IMR-90 (cell line): ENCODE measurements around the gene ASAP2. TPM values are rescaled to one million over a fixed set of nuclear protein-coding genes. Genes with fewer than 3 reads are reported as not detected.

Experiments
- ATAC-seq: fragments of 200-7000 bp; cut with Tn5 transposase; 2 replicates; pipeline ENCODE4 v1.9.1; 2020; ENCODE audit warnings: low read depth, mild to moderate bottlenecking, moderate library complexity
- BruUV-seq: library from RNA; stranded (reverse); fragments of 400-500 nt; replicated peaks from 2 replicates; lab custom pipeline; 2021; lab: Mats Ljungman, UMichigan
- CTCF ChIA-PET: fragments of 300-600 bp; formaldehyde crosslinking; extraction: SDS; loops from one replicate; lab custom pipeline; 2021; ENCODE audit warnings: antibody characterized with exemption; lab: Yijun Ruan, JAX
- POLR2A ChIA-PET: fragments of 300-600 bp; sonication (Branson Sonifier 250); formaldehyde crosslinking; loops from one replicate; lab custom pipeline; 2022; ENCODE audit warnings: antibody characterized with exemption; ENCODE audit not compliant: unreplicated experiment; lab: Charles Lee
- DNase-seq: peaks from one replicate; pipeline ENCODE4 v3.0.0; 2013
- H2AFZ ChIP-seq: replicated peaks from 2 replicates; pipeline ENCODE3; 2013; ENCODE audit warnings: low read length, mild to moderate bottlenecking; ENCODE audit not compliant: poor library complexity
- H2AK5ac ChIP-seq: 2 replicates; pipeline ENCODE4 v1.6.1; 2013; ENCODE audit warnings: low read depth, low read length, inconsistent platforms
- H2AK9ac ChIP-seq: replicated peaks from 2 replicates; pipeline ENCODE3; 2013; ENCODE audit warnings: mild to moderate bottlenecking, low read depth, low read length, moderate library complexity; ENCODE audit not compliant: poor library complexity
- H2BK120ac ChIP-seq: 2 replicates; pipeline ENCODE4 v1.6.1; 2013; ENCODE audit warnings: low read depth, low read length, inconsistent platforms
- H2BK15ac ChIP-seq: 3 replicates; pipeline ENCODE4 v1.6.1; 2013; ENCODE audit warnings: low read depth, low read length, inconsistent platforms
- H2BK20ac ChIP-seq: 2 replicates; pipeline ENCODE4 v1.6.1; 2013; ENCODE audit warnings: low read depth, mild to moderate bottlenecking, inconsistent platforms, low read length, moderate library complexity
- H2BK5ac ChIP-seq: 2 replicates; pipeline ENCODE4 v1.6.1; 2013; ENCODE audit warnings: mild to moderate bottlenecking, low read depth, low read length, inconsistent platforms; ENCODE audit not compliant: poor library complexity, severe bottlenecking
- H3K14ac ChIP-seq: replicated peaks from 2 replicates; pipeline ENCODE4 v1.6.1; 2013; ENCODE audit warnings: low read depth, low read length, inconsistent platforms
- H3K18ac ChIP-seq: 2 replicates; pipeline ENCODE4 v1.6.1; 2013; ENCODE audit warnings: low read depth, low read length, control low read depth
- H3K23ac ChIP-seq: 2 replicates; pipeline ENCODE4 v1.6.1; 2013; ENCODE audit warnings: low read depth, low read length, inconsistent platforms
- H3K27ac ChIP-seq: 2 replicates; pipeline ENCODE4 v1.5.1; 2013; ENCODE audit warnings: mild to moderate bottlenecking, control low read depth, low read length; ENCODE audit not compliant: insufficient read depth
- H3K27me3 ChIP-seq: 2 replicates; pipeline ENCODE4 v1.6.1; 2013; ENCODE audit warnings: low read length; ENCODE audit not compliant: control insufficient read depth, insufficient read depth
- H3K36me3 ChIP-seq: 2 replicates; pipeline ENCODE4 v1.6.1; 2013; ENCODE audit warnings: low read length, mixed read lengths; ENCODE audit not compliant: control insufficient read depth, insufficient read depth
- H3K4ac ChIP-seq: 2 replicates; pipeline ENCODE4 v1.6.1; 2013; ENCODE audit warnings: low read depth, low read length, inconsistent platforms
- H3K4me1 ChIP-seq: 2 replicates; pipeline ENCODE4 v1.6.1; 2013; ENCODE audit warnings: low read length, mixed read lengths; ENCODE audit not compliant: control insufficient read depth, insufficient read depth
- H3K4me2 ChIP-seq: 2 replicates; pipeline ENCODE4 v1.6.1; 2013; ENCODE audit warnings: low read depth, mild to moderate bottlenecking, control low read depth, low read length, moderate library complexity
- H3K4me3 ChIP-seq: 2 replicates; pipeline ENCODE4 v1.5.1; 2013; ENCODE audit warnings: low read depth, mild to moderate bottlenecking, control low read depth, low read length, moderate library complexity; ENCODE audit not compliant: insufficient read depth
- H3K56ac ChIP-seq: 2 replicates; pipeline ENCODE4 v1.6.1; 2013; ENCODE audit warnings: low read length, inconsistent platforms; ENCODE audit not compliant: insufficient read depth; ENCODE audit errors: extremely low read depth
- H3K79me1 ChIP-seq, 2 experiments: 2 replicates each; pipeline ENCODE4 v1.6.1; 2013; ENCODE audit warnings: low read length in 2 of 2, inconsistent platforms in 1 of 2, low read depth in 1 of 2
- H3K9ac ChIP-seq: 2 replicates; pipeline ENCODE4 v1.6.1; 2013; ENCODE audit warnings: low read depth, low read length, control low read depth
- H3K9me1 ChIP-seq: 2 replicates; pipeline ENCODE4 v1.6.1; 2013; ENCODE audit warnings: low read length, inconsistent platforms; ENCODE audit not compliant: insufficient read depth
- H3K9me3 ChIP-seq: 2 replicates; pipeline ENCODE4 v1.6.1; 2013; ENCODE audit warnings: low read length; ENCODE audit not compliant: control insufficient read depth, insufficient read depth
- H4K20me1 ChIP-seq: 2 replicates; pipeline ENCODE4 v1.6.1; 2013; ENCODE audit warnings: low read length, inconsistent platforms; ENCODE audit not compliant: insufficient read depth
- H4K5ac ChIP-seq: 2 replicates; pipeline ENCODE4 v1.6.1; 2013; ENCODE audit warnings: mild to moderate bottlenecking, low read depth, low read length, control low read depth
- H4K8ac ChIP-seq, 2 experiments: 2 replicates each; pipeline ENCODE4 v1.6.1; 2013; ENCODE audit warnings: low read depth in 2 of 2, low read length in 2 of 2, control low read depth in 1 of 2, inconsistent platforms in 1 of 2
- H4K91ac ChIP-seq: 2 replicates; pipeline ENCODE4 v1.6.1; 2013; ENCODE audit warnings: low read depth, low read length, inconsistent platforms; ENCODE audit not compliant: insufficient read depth
- BHLHE40 ChIP-seq: fragments of 150-350 bp; IDR thresholded peaks from 2 replicates; pipeline ENCODE4 v1.6.1; 2016; ENCODE audit warnings: mild to moderate bottlenecking, low read depth, low read length
- CEBPB ChIP-seq: IDR thresholded peaks from 2 replicates; pipeline ENCODE4 v1.6.1; 2012; ENCODE audit warnings: low read depth, low read length, improper control_type of control experiment
- CHD1 ChIP-seq: IDR thresholded peaks from 2 replicates; pipeline ENCODE4 v1.6.1; 2012; ENCODE audit warnings: low read depth, low read length, improper control_type of control experiment
- CTCF ChIP-seq: conservative IDR thresholded peaks from 2 replicates; pipeline ENCODE4 v1.5.1; 2012; ENCODE audit warnings: mild to moderate bottlenecking, low read depth, low read length, improper control_type of control experiment
- ELK1 ChIP-seq: fragments of 150-350 bp; IDR thresholded peaks from 2 replicates; pipeline ENCODE4 v1.6.1; 2016; ENCODE audit warnings: low read depth, mild to moderate bottlenecking, low read length, moderate library complexity, borderline replicate concordance
- FOS ChIP-seq: fragments of 150-350 bp; IDR thresholded peaks from 2 replicates; pipeline ENCODE4 v1.6.1; 2016; ENCODE audit warnings: low read depth, low read length
- MAFK ChIP-seq: IDR thresholded peaks from 2 replicates; pipeline ENCODE4 v1.6.1; 2012; ENCODE audit warnings: low read depth, low read length, improper control_type of control experiment
- MAZ ChIP-seq: IDR thresholded peaks from 2 replicates; pipeline ENCODE4 v1.6.1; 2012; ENCODE audit warnings: low read depth, mild to moderate bottlenecking, low read length, improper control_type of control experiment, moderate library complexity, borderline replicate concordance
- MXI1 ChIP-seq: IDR thresholded peaks from 2 replicates; pipeline ENCODE4 v1.6.1; 2012; ENCODE audit warnings: low read depth, mild to moderate bottlenecking, low read length, moderate library complexity, borderline replicate concordance
- NFE2L2 ChIP-seq: fragments of 150-350 bp; IDR thresholded peaks from 2 replicates; pipeline ENCODE4 v1.6.1; 2016; ENCODE audit warnings: low read depth, mild to moderate bottlenecking, low read length
- POLR2A ChIP-seq: IDR thresholded peaks from 2 replicates; pipeline ENCODE4 v1.6.1; 2012; ENCODE audit warnings: mild to moderate bottlenecking, low read depth, low read length
- RAD21 ChIP-seq: IDR thresholded peaks from 2 replicates; pipeline ENCODE4 v1.6.1; 2012; ENCODE audit warnings: low read length, improper control_type of control experiment
- RCOR1 ChIP-seq: IDR thresholded peaks from 2 replicates; pipeline ENCODE4 v1.6.1; 2012; ENCODE audit warnings: mild to moderate bottlenecking, low read length, improper control_type of control experiment; ENCODE audit not compliant: insufficient replicate concordance
- RFX5 ChIP-seq: IDR thresholded peaks from 2 replicates; pipeline ENCODE4 v1.8.0; 2012; ENCODE audit warnings: low read depth, mild to moderate bottlenecking, low read length, moderate library complexity
- SMC3 ChIP-seq: fragments of 150-350 bp; IDR thresholded peaks from 2 replicates; pipeline ENCODE4 v1.6.1; 2016; ENCODE audit warnings: low read depth, mild to moderate bottlenecking, antibody characterized with exemption, low read length, moderate library complexity
- USF2 ChIP-seq: fragments of 150-350 bp; IDR thresholded peaks from 2 replicates; pipeline ENCODE4 v1.6.1; 2017; ENCODE audit warnings: mild to moderate bottlenecking, antibody characterized with exemption, low read length, low read depth
- WGBS, 2 experiments: methylation state at CpG; one replicate each; pipeline versions ENCODE4 v1.1.5 to v1.1.7; 2013; ENCODE audit warnings: missing lambda C conversion rate in 2 of 2; ENCODE audit not compliant: insufficient read length in 1 of 2; ENCODE audit errors: extremely low coverage in 2 of 2; 5-methylcytosine and 5-hydroxymethylcytosine counted together
- dilution Hi-C: fragments of 300-500 bp; cut with HindIII; formaldehyde crosslinking; loops from one replicate; pipeline ENCODE4 v1.14.3; 2018; ENCODE audit warnings: low sequenced_read_pairs; ENCODE audit not compliant: unreplicated experiment
- in situ Hi-C: fragments of 300-500 bp; cut with MboI; formaldehyde crosslinking; loops from 3 replicates; pipeline ENCODE4 v1.14.3; 2019; ENCODE audit warnings: low sequenced_read_pairs, inconsistent platforms, mixed read lengths
- intact Hi-C: fragments of 100-400 bp; cut with micrococcal nuclease; formaldehyde crosslinking; loops from 2 replicates; pipeline ENCODE4 v1.10.0; 2022
- polyA plus RNA-seq, 3 experiments: library from polyadenylated mRNA; depleted of rRNA; stranded (reverse); fragments of >200 nt; gene quantifications; 2 replicates each; pipeline ENCODE4 v1.2.3, GENCODE V29; 2012; ENCODE audit warnings: low replicate concordance in 1 of 3
- total RNA-seq: library from RNA; depleted of rRNA; stranded (reverse); fragments of >200 nt; gene quantifications from 2 replicates; pipeline ENCODE4 v1.2.3, GENCODE V29; 2012

The ASAP2 gene
- total and polyA plus RNA-seq, 2 of the 4 experiments (the other 2 are of a cell fraction): 19.7 to 28.1 TPM

- Histone ChIP-seq H3K27ac (no peak overlapping the region), H3K4me3 (no peak overlapping the region), H3K56ac (no peak overlapping the region), H3K18ac (no peak overlapping the region), H3K4me2 (no peak overlapping the region), H2AK5ac (no peak overlapping the region), H3K9ac (no peak overlapping the region), H4K5ac (no peak overlapping the region), H3K14ac (no peak overlapping the region), H4K8ac (no peak overlapping the region), H2BK5ac (no peak overlapping the region), H3K9me3 (no peaks in the 10 kb centered on the region), H3K27me3 (no peaks in the 10 kb centered on the region), H4K91ac (no peak overlapping the region), H2BK15ac (no peak overlapping the region), H4K20me1 (peaks cover 21% of the 10 kb centered on the region), H3K4me1 (peaks cover 7% of the 10 kb centered on the region), H2BK20ac (no peak overlapping the region), H2AK9ac (no peak overlapping the region), H3K79me1 (peaks cover 27 to 58% of the 10 kb centered on the region in 2 experiments), H3K36me3 (peaks cover 25% of the 10 kb centered on the region), H3K4ac (no peak overlapping the region), H3K23ac (no peak overlapping the region), H2BK120ac (no peak overlapping the region), H3K9me1 (peaks cover 24% of the 10 kb centered on the region), H2AFZ (no peak overlapping the region)
- TF ChIP-seq POLR2A (no peak), RCOR1 (no peak), MXI1 (no peak), USF2 (no peak), CTCF (no peak), MAZ (no peak), SMC3 (no peak), RAD21 (no peak), MAFK (no peak), CHD1 (no peak), ELK1 (no peak), RFX5 (no peak), FOS (no peak), CEBPB (no peak), NFE2L2 (no peak), BHLHE40 (no peak)
- dilution Hi-C loops: no loop called here
- no peak for DNase-seq
- intact Hi-C loops: loop anchor here (1.0 kb wide), 1 partner anchor 132 kb away; the partner anchor contains the start of gene ASAP2
- ChIA-PET CTCF (no interaction called here), POLR2A (no interaction called here)
- ATAC-seq: no peak
- no TSS peak for BruUV-seq
- no CpG with 5 or more reads among the region's 8 CpGs for WGBS, 2 experiments
- in situ Hi-C loops: loop anchor here (10.0 to 25.0 kb wide), 3 partner anchors 133 to 476 kb away; partner anchors contain the start of gene ASAP2
Measured at GRCh38 chr2:9337901-9338300, 131.3 kb downstream of the ASAP2 start.
